ENCODE measurements around the gene EP300.

Gene EP300

DNA sequence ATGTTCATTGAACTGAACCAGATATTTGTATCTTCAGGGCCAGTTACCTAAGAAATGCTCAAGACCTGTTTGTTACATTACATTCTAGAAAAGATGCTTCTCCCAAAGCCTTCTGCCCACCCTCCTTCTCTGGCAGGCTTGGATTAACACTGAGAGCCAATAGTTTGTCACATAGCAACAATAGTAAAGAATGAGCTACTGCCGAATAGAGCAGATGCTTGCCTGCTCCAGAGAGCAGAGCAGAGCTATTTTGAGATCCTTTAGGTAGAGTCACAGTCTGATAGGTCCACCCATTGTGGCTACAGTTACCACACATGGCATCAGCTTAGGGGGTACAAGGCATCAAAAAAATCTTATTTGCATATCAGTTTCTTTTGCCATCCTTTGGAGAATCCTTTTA, 13.5 kb upstream of the EP300 start:
- Histone ChIP-seq H3K27me3 (ENCODE audit: insufficient read depth, low read length, poor library complexity) (no peaks in the 10 kb centered on the region), H2AFZ (ENCODE audit: low read depth, low read length) (no peak overlapping the region), H4K20me1 (ENCODE audit: insufficient read depth, low read length) (no peaks in the 10 kb centered on the region), H3K9ac (ENCODE audit: low read depth, low read length) (no peak overlapping the region), H3K27ac (ENCODE audit: low read length) (no peak overlapping the region), H3K9me3 (ENCODE audit: insufficient read depth, low read length, severe bottlenecking) (no peaks in the 10 kb centered on the region), H3K79me2 (ENCODE audit: insufficient read depth, low read length) (no peaks in the 10 kb centered on the region), H3K36me3 (ENCODE audit: insufficient read depth, low read length) (no peaks in the 10 kb centered on the region), H3K4me1 (ENCODE audit: insufficient read depth, low read length) (no peaks in the 10 kb centered on the region), H3K4me3 (ENCODE audit: low read depth in 1 of 2, low read length in 2 of 2) (no peak overlapping the region), H3K4me2 (ENCODE audit: insufficient read depth, low read length) (no peak overlapping the region)
- DNase-seq (no peak), ATAC-seq (ENCODE audit: insufficient read depth, low read depth) (no peak)
- TF ChIP-seq, protein P1, sequence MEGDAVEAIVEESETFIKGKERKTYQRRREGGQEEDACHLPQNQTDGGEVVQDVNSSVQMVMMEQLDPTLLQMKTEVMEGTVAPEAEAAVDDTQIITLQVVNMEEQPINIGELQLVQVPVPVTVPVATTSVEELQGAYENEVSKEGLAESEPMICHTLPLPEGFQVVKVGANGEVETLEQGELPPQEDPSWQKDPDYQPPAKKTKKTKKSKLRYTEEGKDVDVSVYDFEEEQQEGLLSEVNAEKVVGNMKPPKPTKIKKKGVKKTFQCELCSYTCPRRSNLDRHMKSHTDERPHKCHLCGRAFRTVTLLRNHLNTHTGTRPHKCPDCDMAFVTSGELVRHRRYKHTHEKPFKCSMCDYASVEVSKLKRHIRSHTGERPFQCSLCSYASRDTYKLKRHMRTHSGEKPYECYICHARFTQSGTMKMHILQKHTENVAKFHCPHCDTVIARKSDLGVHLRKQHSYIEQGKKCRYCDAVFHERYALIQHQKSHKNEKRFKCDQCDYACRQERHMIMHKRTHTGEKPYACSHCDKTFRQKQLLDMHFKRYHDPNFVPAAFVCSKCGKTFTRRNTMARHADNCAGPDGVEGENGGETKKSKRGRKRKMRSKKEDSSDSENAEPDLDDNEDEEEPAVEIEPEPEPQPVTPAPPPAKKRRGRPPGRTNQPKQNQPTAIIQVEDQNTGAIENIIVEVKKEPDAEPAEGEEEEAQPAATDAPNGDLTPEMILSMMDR (IDR thresholded peaks at IDR 0.05; ENCODE audit: borderline replicate concordance, extremely low read depth, low read length, poor library complexity, severe bottlenecking), result no peak

DNA sequence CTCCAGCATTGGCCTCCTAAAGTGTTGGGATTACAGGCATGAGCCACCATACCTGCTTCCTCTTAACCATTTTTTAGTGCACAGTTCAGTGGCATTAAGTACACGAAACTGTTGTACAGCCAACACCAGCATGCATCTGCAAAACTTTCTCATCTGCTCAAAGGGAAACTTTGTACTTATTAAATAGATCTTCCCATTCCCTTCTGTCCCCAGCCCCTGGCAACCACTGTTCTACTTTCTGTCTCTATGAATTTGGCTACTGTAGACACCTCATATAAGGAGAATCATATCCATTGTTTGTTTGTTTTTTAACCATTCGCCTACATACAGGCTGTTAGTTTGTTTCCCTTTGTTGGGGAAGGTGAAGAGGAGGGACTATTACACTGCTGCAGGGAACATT, 6.5 kb upstream of the EP300 start:
- Histone ChIP-seq H3K27ac (ENCODE audit: low read length) (no peak overlapping the region), H3K4me3 (ENCODE audit: low read depth in 1 of 2, low read length in 2 of 2) (no peak overlapping the region), H4K20me1 (ENCODE audit: insufficient read depth, low read length) (no peaks in the 10 kb centered on the region), H3K9me3 (ENCODE audit: insufficient read depth, low read length, severe bottlenecking) (no peaks in the 10 kb centered on the region), H3K27me3 (ENCODE audit: insufficient read depth, low read length, poor library complexity) (no peaks in the 10 kb centered on the region), H2AFZ (ENCODE audit: low read depth, low read length) (no peak overlapping the region), H3K79me2 (ENCODE audit: insufficient read depth, low read length) (peaks cover 5% of the 10 kb centered on the region; the same call in 1 of the 2 replicates), H3K36me3 (ENCODE audit: insufficient read depth, low read length) (no peaks in the 10 kb centered on the region), H3K9ac (ENCODE audit: low read depth, low read length) (no peak overlapping the region), H3K4me2 (ENCODE audit: insufficient read depth, low read length) (no peak overlapping the region), H3K4me1 (ENCODE audit: insufficient read depth, low read length) (peaks cover 6% of the 10 kb centered on the region)
- no peak for DNase-seq
- no peak for ATAC-seq (ENCODE audit: insufficient read depth, low read depth)
- TF ChIP-seq, protein P1 (IDR thresholded peaks at IDR 0.05; ENCODE audit: borderline replicate concordance, extremely low read depth, low read length, poor library complexity, severe bottlenecking), result no peak
- TF ChIP-seq EZH2 (IDR thresholded peaks at IDR 0.05; ENCODE audit: borderline replicate concordance, low read depth, low read length, severe bottlenecking), result no peak

DNA sequence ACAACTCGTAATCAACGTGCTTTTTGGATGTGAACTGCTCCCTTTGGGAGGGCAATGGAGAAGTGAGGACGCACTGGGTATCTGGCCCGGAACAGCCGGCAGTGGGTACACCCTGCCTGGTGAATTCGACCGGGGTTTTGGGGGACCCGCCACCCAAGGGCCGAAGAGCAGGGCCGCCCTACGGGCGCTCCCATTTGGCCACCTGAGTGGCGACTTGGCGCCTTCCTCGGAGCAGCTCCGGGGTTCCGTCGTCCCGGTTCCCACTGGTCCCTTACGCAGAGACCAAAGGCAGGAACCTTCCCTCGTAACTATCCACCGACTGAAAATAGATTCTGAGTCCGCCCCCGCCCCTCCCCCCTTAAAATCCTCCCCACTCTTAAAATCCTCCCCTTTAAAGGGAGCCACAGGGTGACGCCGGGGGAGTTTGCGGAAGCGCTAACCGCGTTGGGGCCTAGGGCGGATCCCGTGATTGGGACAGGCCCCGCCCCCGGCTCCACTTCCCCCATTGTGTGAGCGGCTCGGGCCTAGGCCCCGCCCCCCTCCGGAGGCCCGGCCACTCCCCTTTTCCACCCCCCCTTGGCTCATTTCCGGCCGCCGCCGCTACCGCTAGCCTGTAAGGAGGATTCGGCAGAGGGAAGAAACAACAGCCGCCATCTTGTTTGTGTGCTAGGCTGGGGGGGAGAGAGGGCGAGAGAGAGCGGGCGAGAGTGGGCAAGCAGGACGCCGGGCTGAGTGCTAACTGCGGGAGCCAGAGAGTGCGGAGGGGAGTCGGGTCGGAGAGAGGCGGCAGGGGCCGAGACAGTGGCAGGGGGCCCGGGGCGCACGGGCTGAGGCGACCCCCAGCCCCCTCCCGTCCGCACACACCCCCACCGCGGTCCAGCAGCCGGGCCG, 1.0 kb upstream of the EP300 start:
- Histone ChIP-seq H3K36me3 (ENCODE audit: insufficient read depth, low read length) (peaks cover 11% of the 10 kb centered on the region), H3K27ac (ENCODE audit: low read length) (peak overlapping the region; percentile 92), H3K79me2 (ENCODE audit: insufficient read depth, low read length) (peaks cover 55% of the 10 kb centered on the region), H3K27me3 (ENCODE audit: insufficient read depth, low read length, poor library complexity) (no peaks in the 10 kb centered on the region), H3K4me3 (ENCODE audit: low read depth in 1 of 2, low read length in 2 of 2) (peak overlapping the region; percentile 79 to 95), H4K20me1 (ENCODE audit: insufficient read depth, low read length) (peaks cover 29% of the 10 kb centered on the region), H2AFZ (ENCODE audit: low read depth, low read length) (peak overlapping the region; percentile 81), H3K9me3 (ENCODE audit: insufficient read depth, low read length, severe bottlenecking) (no peaks in the 10 kb centered on the region), H3K4me2 (ENCODE audit: insufficient read depth, low read length) (peak overlapping the region; percentile 82), H3K9ac (ENCODE audit: low read depth, low read length) (peak overlapping the region; percentile 96), H3K4me1 (ENCODE audit: insufficient read depth, low read length) (peaks cover 41% of the 10 kb centered on the region)
- ATAC-seq (ENCODE audit: insufficient read depth, low read depth), result peak; percentile 84
- peak; percentile 99 for DNase-seq
- TF ChIP-seq, protein P1 (IDR thresholded peaks at IDR 0.05; ENCODE audit: borderline replicate concordance, extremely low read depth, low read length, poor library complexity, severe bottlenecking), result no peak
- TF ChIP-seq EZH2 (IDR thresholded peaks at IDR 0.05; ENCODE audit: borderline replicate concordance, low read depth, low read length, severe bottlenecking), result no peak

Measured in DND-41 (cell line).